Stomach (tissue), 9 donors: Measurements from ENCODE around the gene NLGN1. TPM values are rescaled to one million over a fixed set of nuclear protein-coding genes. Genes with fewer than 3 reads are reported as not detected.

Experiments used
- DNase-seq, 2 donors: peaks; one replicate each; pipeline versions ENCODE4 v3.0.0 to v3.0.0-alpha.2; 2013 to 2019
- H3K27ac ChIP-seq, 5 donors: fragments of 200-600 bp in 4 of 5; sonication (generic) in 4 of 5; one replicate each; pipeline ENCODE4 v1.5.1; 2013 to 2019; ENCODE audit warnings: mild to moderate bottlenecking in 1 of 5, moderate library complexity in 1 of 5
- H3K27me3 ChIP-seq, 3 donors: fragments of 200-600 bp; sonication (generic); one replicate each; pipeline ENCODE4 v1.5.1; 2017 to 2019; ENCODE audit warnings: mixed run types in 1 of 3
- H3K36me3 ChIP-seq, 4 donors: fragments of 200-600 bp; sonication (generic); 1 replicate in 3 of 4; 2 replicates in 1 of 4; pipeline ENCODE4 v1.5.1; 2016 to 2019
- H3K4me1 ChIP-seq, 4 donors: fragments of 200-600 bp; sonication (generic); one replicate each; pipeline ENCODE4 v1.5.1; 2016 to 2019
- H3K4me3 ChIP-seq, 4 donors: fragments of 200-600 bp; sonication (generic) in 3 of 4; one replicate each; pipeline ENCODE4 v1.5.1; 2016 to 2019; ENCODE audit warnings: mild to moderate bottlenecking in 1 of 4
- H3K9me3 ChIP-seq, 4 donors: fragments of 200-600 bp; sonication (generic); one replicate each; pipeline ENCODE4 v1.5.1; 2016 to 2019
- EP300 ChIP-seq: sonication (generic); formaldehyde crosslinking; IDR thresholded peaks from one replicate; pipeline ENCODE4 v1.6.1; 2017; ENCODE audit warnings: antibody characterized with exemption
- POLR2A ChIP-seq, 4 donors: fragments of 450-650 bp; IDR thresholded peaks; one replicate each; pipeline ENCODE4 v1.6.1; 2016; ENCODE audit warnings: antibody characterized with exemption in 4 of 4, control low read depth in 2 of 4, mild to moderate bottlenecking in 1 of 4, moderate library complexity in 1 of 4
- POLR2AphosphoS5 ChIP-seq, 3 donors: sonication (generic); formaldehyde crosslinking; IDR thresholded peaks; one replicate each; pipeline ENCODE4 v1.6.1; 2016; ENCODE audit warnings: antibody characterized with exemption in 3 of 3
- WGBS, 5 donors: extraction: QIAGEN DNeasy Blood & Tissue Kit in 3 of 5; methylation state at CpG; one replicate each; pipeline versions ENCODE4 v1.1.5 to v1.1.7; 2013 to 2018; 5-methylcytosine and 5-hydroxymethylcytosine counted together
- intact Hi-C: fragments of 100-400 bp; cut with DNase I; formaldehyde crosslinking; loops from one replicate; pipeline ENCODE4 v1.15.1; 2023; ENCODE audit warnings: low total_unique reads
- polyA plus RNA-seq, 3 donors: library from polyadenylated mRNA; stranded (reverse); fragments of 200-250 nt; gene quantifications; one replicate each; pipeline ENCODE4 v1.2.3, GENCODE V29; 2013
- total RNA-seq, 5 donors: library from RNA; depleted of rRNA; stranded (reverse); fragments of >200 nt; gene quantifications; one replicate each; pipeline versions ENCODE4 v1.1.0 to v1.2.3, GENCODE V29; 2014 to 2016
- TF ChIP-seq, protein P1 (sequence below), 7 experiments: fragments of 450-650 bp in 4 of 7; fragments of 200-600 bp in 3 of 7; sonication (generic) in 3 of 7; IDR thresholded peaks; one replicate each; pipeline ENCODE4 v1.5.1; 2016 to 2019; ENCODE audit warnings: antibody characterized with exemption in 7 of 7, control low read depth in 2 of 7, mild to moderate bottlenecking in 1 of 7
- donor health status: healthy with polysubstance abuse.
- donor health status: Bipolar disorder and iron deficiency.
- donor health status: healthy.

Gene NLGN1
- total and polyA plus RNA-seq, 8 donors = 0.15 to 45.2 (median 4.8) TPM; not detected in 1

DNA sequence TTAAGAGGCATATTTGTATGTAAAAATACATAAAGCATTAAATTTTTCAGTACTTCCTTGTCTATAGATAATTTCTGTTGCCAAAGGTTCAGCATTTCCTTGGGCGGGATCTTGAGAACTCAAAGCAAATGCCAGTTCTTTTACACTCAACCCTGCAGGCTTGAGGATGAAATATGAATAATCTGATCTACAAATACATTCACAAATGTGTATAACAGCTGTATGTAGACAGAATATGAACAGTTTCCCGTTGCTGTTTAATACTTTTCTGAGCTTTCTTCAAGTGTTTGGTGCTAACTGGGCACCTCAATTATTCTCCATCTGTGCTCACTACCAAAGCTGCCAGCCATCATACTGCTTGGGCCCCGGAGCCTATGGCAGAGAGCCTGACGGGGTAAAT lies 661.3 kb downstream of the NLGN1 start:
- no peaks in the 10 kb centered on the region for H3K4me1 ChIP-seq
- intact Hi-C loops = no loop called here
- DNase-seq = no peak
- H3K9me3 ChIP-seq = peaks cover 0 to 18% (median 4%) of the 10 kb centered on the region in 4 donors
- no peak overlapping the region for H3K4me3 ChIP-seq
- TF ChIP-seq POLR2A (IDR thresholded peaks at IDR 0.05) (no peak), POLR2AphosphoS5 (IDR thresholded peaks at IDR 0.05) (no peak), EP300 (no peak)
- TF ChIP-seq, protein P1, sequence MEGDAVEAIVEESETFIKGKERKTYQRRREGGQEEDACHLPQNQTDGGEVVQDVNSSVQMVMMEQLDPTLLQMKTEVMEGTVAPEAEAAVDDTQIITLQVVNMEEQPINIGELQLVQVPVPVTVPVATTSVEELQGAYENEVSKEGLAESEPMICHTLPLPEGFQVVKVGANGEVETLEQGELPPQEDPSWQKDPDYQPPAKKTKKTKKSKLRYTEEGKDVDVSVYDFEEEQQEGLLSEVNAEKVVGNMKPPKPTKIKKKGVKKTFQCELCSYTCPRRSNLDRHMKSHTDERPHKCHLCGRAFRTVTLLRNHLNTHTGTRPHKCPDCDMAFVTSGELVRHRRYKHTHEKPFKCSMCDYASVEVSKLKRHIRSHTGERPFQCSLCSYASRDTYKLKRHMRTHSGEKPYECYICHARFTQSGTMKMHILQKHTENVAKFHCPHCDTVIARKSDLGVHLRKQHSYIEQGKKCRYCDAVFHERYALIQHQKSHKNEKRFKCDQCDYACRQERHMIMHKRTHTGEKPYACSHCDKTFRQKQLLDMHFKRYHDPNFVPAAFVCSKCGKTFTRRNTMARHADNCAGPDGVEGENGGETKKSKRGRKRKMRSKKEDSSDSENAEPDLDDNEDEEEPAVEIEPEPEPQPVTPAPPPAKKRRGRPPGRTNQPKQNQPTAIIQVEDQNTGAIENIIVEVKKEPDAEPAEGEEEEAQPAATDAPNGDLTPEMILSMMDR (IDR thresholded peaks at IDR 0.05) = no peak
- H3K27me3 ChIP-seq = no peaks in the 10 kb centered on the region
- no peak overlapping the region for H3K27ac ChIP-seq
- 74 to 93% (median 88%) methylated on average over 4 of the region's 4 CpGs for WGBS, 5 donors
- no peaks in the 10 kb centered on the region for H3K36me3 ChIP-seq

DNA sequence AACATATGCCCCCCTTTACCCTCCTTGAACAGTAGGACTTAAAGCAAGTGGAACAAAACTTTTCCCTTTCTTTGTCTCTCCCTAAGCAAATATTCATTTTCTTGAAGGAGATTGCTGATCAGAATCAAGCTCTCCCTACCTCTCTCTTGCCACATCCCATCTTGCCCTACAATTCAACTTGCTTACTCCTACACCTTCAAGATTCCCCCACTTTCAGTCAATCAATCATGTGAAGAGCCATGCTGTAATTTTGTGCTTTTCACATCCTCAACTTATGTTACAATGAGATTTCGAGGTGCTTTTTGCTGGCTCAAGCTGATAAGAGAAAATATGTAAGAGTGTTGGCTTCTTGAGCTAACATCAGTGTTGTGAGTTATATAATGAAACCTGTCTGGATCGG lies 662.9 kb downstream of the NLGN1 start:
- H3K27ac ChIP-seq = no peak overlapping the region
- intact Hi-C loops = no loop called here
- no peaks in the 10 kb centered on the region for H3K36me3 ChIP-seq
- H3K4me3 ChIP-seq = no peak overlapping the region
- no peaks in the 10 kb centered on the region for H3K27me3 ChIP-seq
- no peaks in the 10 kb centered on the region for H3K4me1 ChIP-seq
- WGBS, 5 donors = 65 to 86% (median 75%) methylated on average over 2 of the region's 2 CpGs
- no peak for DNase-seq
- peaks cover 0 to 18% (median 4%) of the 10 kb centered on the region in 4 donors for H3K9me3 ChIP-seq
- TF ChIP-seq, protein P1 (IDR thresholded peaks at IDR 0.05) = no peak
- no peak for TF ChIP-seq POLR2A (IDR thresholded peaks at IDR 0.05)
- TF ChIP-seq EP300 = no peak
- no peak for TF ChIP-seq POLR2AphosphoS5 (IDR thresholded peaks at IDR 0.05)

DNA sequence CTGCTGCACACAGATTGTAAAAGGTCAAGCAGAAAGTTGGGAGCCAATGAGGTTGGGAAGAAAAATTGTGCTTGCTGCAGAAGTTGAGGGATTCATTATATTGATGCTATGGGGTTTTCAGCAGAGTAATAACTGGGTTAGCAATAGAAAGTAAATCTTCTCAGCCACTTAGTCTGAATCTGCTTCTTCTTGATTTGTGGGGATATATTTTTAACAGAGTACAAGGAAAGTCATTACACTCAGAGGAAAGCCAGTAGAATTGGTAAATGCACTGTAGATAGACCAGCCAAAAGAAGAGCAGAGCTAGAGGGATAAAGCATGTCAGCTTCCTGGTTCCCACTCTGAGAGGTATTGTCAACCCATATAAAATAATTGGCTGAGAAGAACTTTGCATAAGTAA lies 663.6 kb downstream of the NLGN1 start:
- H3K4me3 ChIP-seq = no peak overlapping the region
- H3K36me3 ChIP-seq = no peaks in the 10 kb centered on the region
- no peak overlapping the region for H3K27ac ChIP-seq
- intact Hi-C loops = no loop called here
- peaks cover 0 to 21% (median 4%) of the 10 kb centered on the region in 4 donors for H3K9me3 ChIP-seq
- H3K4me1 ChIP-seq = no peaks in the 10 kb centered on the region
- no peak for TF ChIP-seq POLR2AphosphoS5 (IDR thresholded peaks at IDR 0.05)
- TF ChIP-seq POLR2A (IDR thresholded peaks at IDR 0.05) = no peak
- TF ChIP-seq, protein P1 (IDR thresholded peaks at IDR 0.05) = no peak
- no peak for TF ChIP-seq EP300
- DNase-seq = no peak
- no peaks in the 10 kb centered on the region for H3K27me3 ChIP-seq

DNA sequence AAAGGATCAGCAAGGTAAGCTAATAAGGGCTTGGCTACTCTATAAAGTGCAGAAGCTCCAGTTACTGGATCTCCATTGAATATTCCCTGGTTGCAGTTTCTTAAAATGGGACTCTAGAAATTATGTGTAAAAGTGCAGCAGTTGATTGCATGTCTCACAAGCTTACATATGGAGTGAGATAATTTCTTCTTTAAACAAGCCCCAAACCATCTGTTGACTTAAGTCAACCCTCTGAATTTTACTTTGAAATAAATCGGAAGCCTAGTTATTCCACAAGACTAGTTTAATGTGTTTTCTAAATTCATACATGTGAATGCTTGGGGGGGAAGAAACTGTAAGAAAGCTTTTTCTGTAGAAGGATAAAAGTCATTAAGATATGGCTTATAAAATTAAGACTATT lies 664.2 kb downstream of the NLGN1 start:
- Histone ChIP-seq H3K36me3 (no peaks in the 10 kb centered on the region), H3K4me3 (no peak overlapping the region), H3K27ac (no peak overlapping the region), H3K4me1 (no peaks in the 10 kb centered on the region), H3K27me3 (no peaks in the 10 kb centered on the region), H3K9me3 (peaks cover 0 to 21% (median 4%) of the 10 kb centered on the region in 4 donors)
- DNase-seq = no peak
- intact Hi-C loops = no loop called here
- WGBS, 5 donors = 87 to 94% (median 89%) methylated on average over 1 of the region's 1 CpG
- TF ChIP-seq POLR2AphosphoS5 (IDR thresholded peaks at IDR 0.05) (no peak), EP300 (no peak), POLR2A (IDR thresholded peaks at IDR 0.05) (no peak)
- TF ChIP-seq, protein P1 (IDR thresholded peaks at IDR 0.05) = no peak
